GM18951 (cell line): ENCODE measurements around the gene TMEM164.

Source experiments
- POLR2A ChIP-seq: IDR thresholded peaks from 4 replicates; pipeline ENCODE4 v1.6.1; 2011; ENCODE audit warnings: mild to moderate bottlenecking; ENCODE audit not compliant: insufficient read length, insufficient read depth; ENCODE audit errors: extremely low read depth
- in situ Hi-C: fragments of 300-500 bp; cut with MboI; formaldehyde crosslinking; loops from one replicate; pipeline ENCODE4 v1.12.0; 2022; ENCODE audit warnings: low sequenced_read_pairs, mixed read lengths, inconsistent platforms; ENCODE audit not compliant: unreplicated experiment

Gene TMEM164

GRCh38 chrX:110086162-110086915 is 83.4 kb downstream of the TMEM164 start:
- in situ Hi-C loops = no loop called here
- TF ChIP-seq POLR2A = no peak

GRCh38 chrX:110086916-110087484 is 84.1 kb downstream of the TMEM164 start:
- in situ Hi-C loops = no loop called here
- TF ChIP-seq POLR2A = no peak

- in situ Hi-C loops = no loop called here
- TF ChIP-seq POLR2A = no peak
Observed at GRCh38 chrX:110087485-110088356, 84.8 kb downstream of the TMEM164 start.

GRCh38 chrX:110089656-110090403 is 86.9 kb downstream of the TMEM164 start:
- in situ Hi-C loops = no loop called here
- TF ChIP-seq POLR2A = no peak

DNA sequence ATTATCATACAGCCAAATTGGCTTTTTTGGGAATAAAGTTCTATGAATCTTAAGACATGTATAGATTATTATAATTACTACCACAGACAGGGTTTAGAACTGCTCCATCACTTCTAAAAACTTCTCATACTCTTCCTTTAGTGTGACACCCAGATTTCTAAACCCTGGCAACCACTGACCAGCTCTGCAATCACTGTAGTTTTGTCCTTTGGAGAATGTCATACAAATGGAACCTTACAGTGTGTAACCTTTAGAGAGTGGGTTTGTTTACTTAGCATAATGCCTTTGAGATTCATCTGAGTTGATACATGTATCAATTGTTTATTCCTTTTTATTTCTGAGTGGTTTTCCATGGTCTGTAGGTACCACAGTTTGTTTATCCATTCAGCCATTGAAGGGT is 95.0 kb downstream of the TMEM164 start:
- no peak for TF ChIP-seq POLR2A
- in situ Hi-C loops = no loop called here

DNA sequence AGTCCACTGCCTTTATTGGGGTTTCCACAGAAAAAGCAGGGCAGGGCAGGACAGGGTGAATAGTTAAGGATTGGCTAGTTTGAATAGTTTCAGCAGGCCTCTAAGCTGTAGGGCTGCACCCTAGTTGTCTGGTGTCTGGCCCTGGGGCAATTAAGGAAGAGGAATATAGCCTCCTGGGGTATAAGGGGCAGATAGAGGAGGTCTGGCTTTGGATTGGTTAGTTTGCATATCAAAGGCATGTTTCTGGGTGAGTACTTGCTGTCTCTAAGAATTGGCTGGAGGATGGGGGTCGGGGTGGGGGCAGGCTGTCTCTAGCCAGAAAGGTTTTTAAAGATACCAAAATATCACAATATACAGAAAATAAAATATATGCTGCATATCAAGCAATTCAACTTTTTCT is 100.4 kb downstream of the TMEM164 start:
- TF ChIP-seq POLR2A = no peak
- in situ Hi-C loops = no loop called here

DNA sequence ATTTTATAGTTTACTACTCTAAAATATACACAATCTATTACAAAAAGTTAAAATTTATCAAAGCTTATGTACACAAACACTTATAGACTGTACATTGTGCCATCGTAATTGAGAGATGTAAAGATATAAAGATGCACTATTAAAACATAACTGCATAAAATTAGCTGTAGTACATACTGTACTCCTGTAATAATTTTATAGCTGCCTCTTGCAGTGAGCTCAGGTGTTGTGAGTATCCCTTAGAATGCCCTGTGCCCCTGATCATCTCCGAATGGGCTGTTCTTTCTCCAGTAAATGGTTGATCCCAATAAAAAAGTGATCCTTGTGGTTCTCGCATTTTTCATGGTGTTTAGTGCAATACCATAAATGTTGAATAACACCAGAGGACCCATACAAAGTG is 101.2 kb downstream of the TMEM164 start:
- no peak for TF ChIP-seq POLR2A
- in situ Hi-C loops = no loop called here

GRCh38 chrX:110108381-110108821 is 105.5 kb downstream of the TMEM164 start:
- in situ Hi-C loops = no loop called here
- no peak for TF ChIP-seq POLR2A

DNA sequence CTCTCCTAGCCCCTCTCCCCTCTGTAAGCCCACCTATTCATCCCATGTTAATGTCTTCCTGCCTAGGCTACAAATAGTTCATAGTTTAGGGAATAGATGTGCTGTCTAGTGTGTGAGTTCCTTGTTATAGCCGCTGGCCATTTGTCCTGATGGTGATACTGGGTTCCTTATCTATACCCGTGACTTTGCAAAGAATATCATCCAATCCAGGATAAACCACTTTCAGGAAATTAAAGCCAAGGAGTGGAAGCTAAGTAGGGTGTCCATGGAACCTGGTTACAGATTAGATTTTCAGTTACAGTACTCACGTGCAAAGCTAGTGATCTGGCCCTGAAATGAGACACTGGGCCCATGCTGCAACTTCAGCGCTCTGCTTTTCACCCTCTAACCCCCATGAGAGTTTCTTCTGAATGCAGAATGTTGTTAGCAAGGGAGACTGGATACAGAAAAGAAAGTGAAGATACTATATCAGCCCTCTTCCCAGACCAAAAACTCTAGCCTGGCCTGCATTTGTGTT is 111.4 kb downstream of the TMEM164 start:
- TF ChIP-seq POLR2A = no peak
- in situ Hi-C loops = no loop called here

DNA sequence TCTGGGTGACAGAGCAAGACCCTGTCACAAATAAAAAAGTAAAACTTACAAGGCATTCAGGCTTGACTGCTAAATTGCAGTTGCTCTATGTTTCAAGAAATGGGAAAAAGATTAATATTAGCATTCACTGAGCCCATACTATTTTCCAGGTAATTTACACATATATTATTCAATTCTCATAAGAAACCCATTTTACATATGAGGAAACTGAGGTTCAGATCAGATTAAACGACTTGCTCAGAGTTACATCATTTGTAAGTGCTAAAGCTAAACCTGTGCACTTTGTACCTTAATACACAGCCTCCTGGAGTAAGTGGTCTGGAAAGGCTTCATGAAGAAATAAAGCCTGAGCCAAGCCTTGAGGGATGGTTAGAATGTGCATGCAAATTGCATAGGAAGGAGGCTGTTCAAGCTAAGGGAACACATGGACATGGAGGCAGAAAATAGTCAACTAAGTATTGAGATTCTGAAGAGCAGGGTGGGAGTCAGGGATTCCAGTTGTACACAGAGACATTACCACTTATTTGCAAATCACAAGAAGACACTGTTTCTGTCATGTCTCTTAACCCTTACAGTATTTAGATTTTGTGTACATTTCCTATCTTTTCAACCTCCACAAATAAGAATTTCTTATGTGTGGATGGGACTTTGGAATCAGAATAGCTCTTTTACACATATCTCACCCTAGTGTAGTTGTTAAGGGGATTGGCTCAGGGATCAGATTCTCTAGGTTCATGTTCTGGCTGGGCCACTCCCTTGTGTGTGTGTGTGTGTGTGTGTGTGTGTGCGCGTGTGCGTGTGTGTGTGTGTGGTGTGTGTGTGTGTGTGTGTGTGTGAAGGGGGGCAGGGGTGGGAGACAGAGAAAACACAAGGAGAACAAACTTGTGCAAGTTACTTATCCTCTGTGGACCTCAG is 113.4 kb downstream of the TMEM164 start:
- in situ Hi-C loops = no loop called here
- no peak for TF ChIP-seq POLR2A

DNA sequence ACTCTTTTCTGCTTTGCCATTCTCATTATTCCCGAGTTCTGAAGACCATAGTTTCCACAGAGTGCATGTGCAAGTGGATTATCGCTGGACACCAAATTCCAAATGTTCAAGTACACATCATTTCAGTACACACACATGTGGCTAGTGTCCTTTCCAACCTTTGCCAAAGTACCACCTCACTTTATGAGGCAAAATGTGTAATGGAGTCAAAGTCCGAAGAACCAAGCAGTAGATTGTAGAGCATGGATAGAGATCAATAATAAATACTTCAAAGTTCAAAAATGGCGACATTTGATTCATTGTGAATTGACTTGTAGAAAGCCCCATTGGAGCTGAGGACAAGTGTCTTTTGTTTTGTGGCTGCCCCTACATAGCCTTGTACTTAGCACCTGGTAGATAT is 115.6 kb downstream of the TMEM164 start:
- no peak for TF ChIP-seq POLR2A
- in situ Hi-C loops = no loop called here

- TF ChIP-seq POLR2A = no peak
- in situ Hi-C loops = no loop called here
Observed at GRCh38 chrX:110119480-110119879, 116.6 kb downstream of the TMEM164 start.
